CD14-positive monocyte (primary cell): ENCODE data around the gene DGKI. TPM values are rescaled to one million over a fixed set of nuclear protein-coding genes. Genes with fewer than 3 reads are reported as not detected.
"Not testable (repeated sequence)": the region's sequence is repeated elsewhere in the genome, so short reads cannot be mapped to it uniquely, and the experiment has no call there.

Experiments used
- DNase-seq, 3 donors: peaks; one replicate each; pipeline ENCODE4 v3.0.0-alpha.2; 2011 to 2022
- H2AFZ ChIP-seq: 2 replicates; pipeline ENCODE4 v1.6.0; 2012; ENCODE audit warnings: mild to moderate bottlenecking, low read depth, low read length, inconsistent platforms; ENCODE audit not compliant: insufficient read depth, poor library complexity, severe bottlenecking
- H3K27ac ChIP-seq, 2 donors: 1 replicate in 1 of 2; 2 replicates in 1 of 2; pipeline ENCODE4 v1.5.1; 2012 to 2013; ENCODE audit warnings: low read length in 2 of 2, control low read depth in 1 of 2, inconsistent platforms in 1 of 2, low read depth in 1 of 2, mild to moderate bottlenecking in 1 of 2
- H3K27me3 ChIP-seq, 2 donors: one replicate each; pipeline versions ENCODE4 v1.6.0 to v1.6.1; 2011 to 2013; ENCODE audit warnings: low read length in 2 of 2; ENCODE audit not compliant: control insufficient read depth in 2 of 2, insufficient read depth in 2 of 2
- H3K36me3 ChIP-seq, 2 donors: replicated peaks in 1 of 2; 1 replicate in 1 of 2; 2 replicates in 1 of 2; pipeline versions ENCODE4 v1.5.1 to v1.6.1; 2012 to 2013; ENCODE audit warnings: low read length in 2 of 2, control low read depth in 1 of 2, inconsistent platforms in 1 of 2, mild to moderate bottlenecking in 1 of 2; ENCODE audit not compliant: insufficient read depth in 2 of 2, control insufficient read depth in 1 of 2
- H3K4me1 ChIP-seq, 2 donors: 1 replicate in 1 of 2; 2 replicates in 1 of 2; pipeline versions ENCODE4 v1.5.1 to v1.6.1; 2012 to 2013; ENCODE audit warnings: low read length in 2 of 2, control low read depth in 1 of 2, inconsistent platforms in 1 of 2, mild to moderate bottlenecking in 1 of 2, moderate library complexity in 1 of 2; ENCODE audit not compliant: insufficient read depth in 2 of 2, control insufficient read depth in 1 of 2
- H3K4me2 ChIP-seq: replicated peaks from 2 replicates; pipeline ENCODE3; 2012; ENCODE audit warnings: low read length, moderate library complexity, mild to moderate bottlenecking; ENCODE audit not compliant: poor library complexity, severe bottlenecking; ENCODE audit errors: extremely low read depth
- H3K4me3 ChIP-seq, 3 experiments: fragments of 200-600 bp in 1 of 3; sonication (generic) in 1 of 3; replicated peaks in 1 of 3; 1 replicate in 2 of 3; 2 replicates in 1 of 3; pipeline ENCODE4 v1.5.1; 2011 to 2013; ENCODE audit warnings: low read length in 3 of 3, mild to moderate bottlenecking in 3 of 3, control low read depth in 2 of 3, low read depth in 2 of 3, inconsistent platforms in 1 of 3, moderate library complexity in 1 of 3
- H3K79me2 ChIP-seq: 2 replicates; pipeline ENCODE4 v1.6.0; 2012; ENCODE audit warnings: mild to moderate bottlenecking, control low read depth, inconsistent platforms, low read length, moderate library complexity; ENCODE audit not compliant: insufficient read depth
- H3K9ac ChIP-seq: 2 replicates; pipeline ENCODE4 v1.6.0; 2017; ENCODE audit warnings: low read length, mild to moderate bottlenecking; ENCODE audit not compliant: insufficient read depth, poor library complexity, severe bottlenecking
- H3K9me3 ChIP-seq, 2 donors: replicated peaks in 1 of 2; 1 replicate in 1 of 2; 2 replicates in 1 of 2; pipeline versions ENCODE4 v1.5.1 to v1.6.1; 2012 to 2013; ENCODE audit warnings: low read length in 2 of 2, control low read depth in 1 of 2; ENCODE audit not compliant: control insufficient read depth in 1 of 2, insufficient read depth in 1 of 2
- H4K20me1 ChIP-seq: 2 replicates; pipeline ENCODE4 v1.6.0; 2012; ENCODE audit warnings: mild to moderate bottlenecking, low read length, control low read depth, moderate library complexity; ENCODE audit not compliant: insufficient read depth
- H3K27ac Mint-ChIP-seq, 7 donors: one replicate each; pipeline ENCODE4 v1.8.0; 2020; ENCODE audit warnings: mild to moderate bottlenecking in 7 of 7, mixed read lengths in 7 of 7, moderate library complexity in 6 of 7, inconsistent platforms in 2 of 7
- H3K27me3 Mint-ChIP-seq, 3 donors: one replicate each; pipeline ENCODE4 v1.8.0; 2021 to 2022; ENCODE audit warnings: low read depth in 3 of 3, mild to moderate bottlenecking in 3 of 3, mixed read lengths in 3 of 3, moderate library complexity in 3 of 3, inconsistent platforms in 1 of 3
- H3K36me3 Mint-ChIP-seq, 2 donors: one replicate each; pipeline ENCODE4 v1.8.0; 2020; ENCODE audit warnings: mixed read lengths in 2 of 2, inconsistent platforms in 1 of 2, mild to moderate bottlenecking in 1 of 2
- H3K4me1 Mint-ChIP-seq: one replicate; pipeline ENCODE4 v1.8.0; 2020; ENCODE audit warnings: mild to moderate bottlenecking, mixed read lengths
- H3K4me3 Mint-ChIP-seq, 2 donors: one replicate each; pipeline ENCODE4 v1.8.0; 2020; ENCODE audit warnings: mild to moderate bottlenecking in 2 of 2, mixed read lengths in 2 of 2, moderate library complexity in 1 of 2
- H3K9me3 Mint-ChIP-seq, 7 donors: one replicate each; pipeline ENCODE4 v1.8.0; 2020 to 2022; ENCODE audit warnings: mixed read lengths in 7 of 7, mild to moderate bottlenecking in 6 of 7, moderate library complexity in 6 of 7, inconsistent platforms in 2 of 7
- WGBS: methylation state at CpG from one replicate; pipeline ENCODE4 v1.1.5; 2013; ENCODE audit warnings: missing lambda C conversion rate; ENCODE audit not compliant: insufficient coverage; 5-methylcytosine and 5-hydroxymethylcytosine counted together
- intact Hi-C, 2 donors: fragments of 100-400 bp; cut with micrococcal nuclease; formaldehyde crosslinking; loops; one replicate each; pipeline versions ENCODE4 v1.15.0 to v1.15.1; 2023
- polyA plus RNA-seq, 3 donors: library from polyadenylated mRNA; depleted of rRNA in 1 of 3; unstranded in 2 of 3; stranded (reverse) in 1 of 3; fragments of 300-500 nt in 2 of 3; fragments of >200 nt in 1 of 3; fragmentation: Illumina TruSeq in 2 of 3; gene quantifications; 1 replicate in 2 of 3; 2 replicates in 1 of 3; pipeline ENCODE4 v1.2.3, GENCODE V29; 2012 to 2021
- TF ChIP-seq, protein P1 (sequence below): fragments of 200-600 bp; IDR thresholded peaks from one replicate; pipeline ENCODE4 v1.8.0; 2022; ENCODE audit warnings: antibody characterized with exemption, mild to moderate bottlenecking

DGKI gene
- polyA plus RNA-seq, 3 donors: not detected

DNA sequence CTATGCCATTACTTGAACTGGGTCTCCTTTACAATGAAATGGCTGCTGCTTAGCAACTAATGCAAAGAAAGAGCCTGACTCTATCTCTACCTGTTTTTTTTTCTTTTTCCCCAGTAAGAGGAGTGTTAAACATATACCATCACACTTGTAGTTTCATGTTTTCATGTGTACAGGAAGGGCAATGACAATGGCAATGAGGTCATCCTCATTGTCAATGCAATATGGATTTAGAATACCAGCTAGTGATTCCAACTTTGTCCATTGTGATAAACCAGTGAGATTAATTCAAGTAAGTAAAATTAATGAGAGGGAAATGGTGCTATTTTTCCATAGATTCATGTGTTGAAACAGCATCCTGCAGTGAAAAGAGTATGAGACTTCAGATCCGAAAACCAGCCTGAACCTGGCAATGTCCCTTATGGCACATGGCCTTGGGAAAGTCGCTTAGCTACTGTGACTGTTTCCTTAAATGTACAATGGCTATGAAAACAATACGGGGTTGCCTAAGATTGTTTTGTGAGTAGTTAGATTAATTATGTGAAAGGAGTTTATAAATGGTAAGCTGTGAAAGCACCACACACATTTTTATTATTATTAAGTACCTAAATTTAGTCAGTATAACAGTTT, 11.2 kb downstream of the DGKI start:
- Histone ChIP-seq H2AFZ (no peak overlapping the region), H3K4me1 (no peaks in the 10 kb centered on the region), H3K9me3 (peaks cover 24 to 27% of the 10 kb centered on the region in 2 donors), H3K4me2 (no peak overlapping the region), H3K27me3 (peaks cover 4 to 7% of the 10 kb centered on the region in 2 donors), H3K9ac (no peak overlapping the region), H4K20me1 (no peaks in the 10 kb centered on the region), H3K36me3 (no peaks in the 10 kb centered on the region), H3K79me2 (no peaks in the 10 kb centered on the region), H3K27ac (no peak overlapping the region), H3K4me3 (no peak overlapping the region)
- DNase-seq: no peak
- Mint-ChIP-seq H3K27ac (no peak overlapping the region), H3K4me3 (no peak overlapping the region), H3K27me3 (peaks cover 0 to 10% (median 4%) of the 10 kb centered on the region in 3 donors), H3K4me1 (no peaks in the 10 kb centered on the region), H3K36me3 (no peaks in the 10 kb centered on the region), H3K9me3 (peaks cover 9 to 23% (median 22%) of the 10 kb centered on the region in 7 donors)
- TF ChIP-seq, protein P1, sequence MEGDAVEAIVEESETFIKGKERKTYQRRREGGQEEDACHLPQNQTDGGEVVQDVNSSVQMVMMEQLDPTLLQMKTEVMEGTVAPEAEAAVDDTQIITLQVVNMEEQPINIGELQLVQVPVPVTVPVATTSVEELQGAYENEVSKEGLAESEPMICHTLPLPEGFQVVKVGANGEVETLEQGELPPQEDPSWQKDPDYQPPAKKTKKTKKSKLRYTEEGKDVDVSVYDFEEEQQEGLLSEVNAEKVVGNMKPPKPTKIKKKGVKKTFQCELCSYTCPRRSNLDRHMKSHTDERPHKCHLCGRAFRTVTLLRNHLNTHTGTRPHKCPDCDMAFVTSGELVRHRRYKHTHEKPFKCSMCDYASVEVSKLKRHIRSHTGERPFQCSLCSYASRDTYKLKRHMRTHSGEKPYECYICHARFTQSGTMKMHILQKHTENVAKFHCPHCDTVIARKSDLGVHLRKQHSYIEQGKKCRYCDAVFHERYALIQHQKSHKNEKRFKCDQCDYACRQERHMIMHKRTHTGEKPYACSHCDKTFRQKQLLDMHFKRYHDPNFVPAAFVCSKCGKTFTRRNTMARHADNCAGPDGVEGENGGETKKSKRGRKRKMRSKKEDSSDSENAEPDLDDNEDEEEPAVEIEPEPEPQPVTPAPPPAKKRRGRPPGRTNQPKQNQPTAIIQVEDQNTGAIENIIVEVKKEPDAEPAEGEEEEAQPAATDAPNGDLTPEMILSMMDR: no peak
- intact Hi-C loops: no loop called here
- 100% methylated on average over 1 of the region's 3 CpGs for WGBS

DNA sequence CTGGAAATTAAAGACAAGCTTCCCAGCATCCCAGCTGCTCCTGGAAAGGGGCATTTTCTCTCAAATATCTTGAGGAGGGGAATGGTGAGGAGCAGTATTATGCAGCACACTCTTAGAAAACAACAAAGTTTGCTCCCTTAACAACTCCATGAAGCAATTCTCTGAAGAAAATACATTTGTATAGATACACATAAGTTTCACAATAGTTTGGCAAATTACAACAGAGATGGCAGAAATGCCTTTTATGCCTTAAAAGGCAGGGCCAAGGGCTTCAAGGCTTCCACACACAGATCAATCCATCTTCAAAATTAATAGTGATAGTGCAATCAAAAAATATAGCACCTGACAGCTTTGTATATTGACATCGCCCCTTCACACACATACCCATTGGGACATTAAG, 12.2 kb downstream of the DGKI start:
- Histone ChIP-seq H3K36me3 (no peaks in the 10 kb centered on the region), H3K4me3 (no peak overlapping the region), H4K20me1 (no peaks in the 10 kb centered on the region), H3K79me2 (no peaks in the 10 kb centered on the region), H3K9ac (no peak overlapping the region), H3K27ac (no peak overlapping the region), H3K4me2 (no peak overlapping the region), H3K4me1 (no peaks in the 10 kb centered on the region), H2AFZ (no peak overlapping the region), H3K27me3 (peaks cover 0 to 3% of the 10 kb centered on the region in 2 donors), H3K9me3 (peaks cover 24 to 27% of the 10 kb centered on the region in 2 donors)
- peaks cover 12 to 24% (median 22%) of the 10 kb centered on the region in 7 donors for H3K9me3 Mint-ChIP-seq
- no peak for DNase-seq
- WGBS: 86% methylated on average over 1 of the region's 1 CpG
- no peaks in the 10 kb centered on the region for H3K36me3 Mint-ChIP-seq
- no peak overlapping the region for H3K27ac Mint-ChIP-seq
- H3K4me3 Mint-ChIP-seq: no peak overlapping the region
- intact Hi-C loops: no loop called here
- no peaks in the 10 kb centered on the region for H3K4me1 Mint-ChIP-seq
- TF ChIP-seq, protein P1: no peak
- peaks cover 0 to 8% (median 2%) of the 10 kb centered on the region in 3 donors for H3K27me3 Mint-ChIP-seq

DNA sequence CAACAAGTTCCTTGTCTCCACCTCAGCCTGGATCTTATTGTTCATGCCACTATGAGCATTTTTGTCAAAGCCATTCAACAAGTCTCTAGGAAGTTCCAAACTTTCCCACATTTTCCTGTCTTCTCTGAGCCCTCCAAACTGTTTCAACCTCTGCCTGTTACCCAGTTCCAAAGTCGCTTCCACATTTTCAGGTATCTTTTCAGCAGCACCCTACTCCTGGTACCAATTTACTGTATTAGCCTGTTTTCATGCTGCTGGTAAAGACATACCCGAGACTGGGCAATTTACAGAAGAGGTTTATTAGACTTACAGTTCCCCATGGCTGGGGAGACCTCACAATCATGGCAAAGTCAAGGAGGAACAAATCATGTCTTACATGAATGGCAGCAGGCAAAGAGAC, 13.8 kb downstream of the DGKI start:
- H3K27me3 Mint-ChIP-seq, DNase-seq, H3K9ac ChIP-seq, H3K36me3 Mint-ChIP-seq, H2AFZ ChIP-seq, intact Hi-C loops, H3K36me3 ChIP-seq, H3K4me1 ChIP-seq, H3K4me3 Mint-ChIP-seq, H3K79me2 ChIP-seq, H3K4me3 ChIP-seq, H3K4me2 ChIP-seq, H3K4me1 Mint-ChIP-seq, H4K20me1 ChIP-seq, H3K27ac Mint-ChIP-seq, H3K27me3 ChIP-seq, H3K27ac ChIP-seq: not testable (repeated sequence)
- peaks cover 12 to 24% (median 22%) of the 10 kb centered on the region in 7 donors for H3K9me3 Mint-ChIP-seq
- 100% methylated on average over 2 of the region's 2 CpGs for WGBS
- H3K9me3 ChIP-seq: peaks cover 24 to 27% of the 10 kb centered on the region in 2 donors
